GM21619 (cell line): ENCODE results near the gene TERT.
"Not testable (repeated sequence)": the region's sequence is repeated elsewhere in the genome, so short reads cannot be mapped to it uniquely, and the experiment has no call there.

Experiments used
- ATAC-seq: cut with Tn5 transposase; IDR thresholded peaks from one replicate; pipeline ENCODE4 v1.9.1; 2021; ENCODE audit not compliant: unreplicated experiment

The TERT gene

DNA sequence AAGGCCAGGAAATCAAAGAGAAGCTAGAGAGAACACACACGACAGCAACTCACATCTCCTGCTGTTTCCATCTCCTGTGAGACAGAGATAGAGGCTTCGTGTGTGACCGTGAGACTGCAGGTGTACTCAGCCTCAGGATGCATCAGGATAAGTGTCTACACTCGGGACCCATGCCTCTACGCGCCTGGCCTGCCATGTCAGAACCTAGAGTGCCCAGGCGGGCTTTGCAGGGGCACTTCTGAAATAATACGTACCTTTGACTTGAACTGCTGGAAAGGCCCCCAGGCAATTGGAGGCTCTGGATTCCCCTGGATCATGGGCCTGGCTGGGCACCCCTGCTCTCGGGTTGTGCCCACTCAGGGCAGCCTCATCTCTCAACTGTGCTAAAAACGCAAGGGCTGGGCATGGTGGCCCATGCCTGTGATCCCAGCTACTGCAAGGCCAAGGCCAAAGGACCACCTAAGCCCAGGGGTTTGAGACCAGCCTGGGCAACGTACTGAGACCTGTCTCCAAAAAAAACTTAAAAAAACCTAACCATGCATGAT is 37.1 kb upstream of the TERT start:
- no peak for ATAC-seq

DNA sequence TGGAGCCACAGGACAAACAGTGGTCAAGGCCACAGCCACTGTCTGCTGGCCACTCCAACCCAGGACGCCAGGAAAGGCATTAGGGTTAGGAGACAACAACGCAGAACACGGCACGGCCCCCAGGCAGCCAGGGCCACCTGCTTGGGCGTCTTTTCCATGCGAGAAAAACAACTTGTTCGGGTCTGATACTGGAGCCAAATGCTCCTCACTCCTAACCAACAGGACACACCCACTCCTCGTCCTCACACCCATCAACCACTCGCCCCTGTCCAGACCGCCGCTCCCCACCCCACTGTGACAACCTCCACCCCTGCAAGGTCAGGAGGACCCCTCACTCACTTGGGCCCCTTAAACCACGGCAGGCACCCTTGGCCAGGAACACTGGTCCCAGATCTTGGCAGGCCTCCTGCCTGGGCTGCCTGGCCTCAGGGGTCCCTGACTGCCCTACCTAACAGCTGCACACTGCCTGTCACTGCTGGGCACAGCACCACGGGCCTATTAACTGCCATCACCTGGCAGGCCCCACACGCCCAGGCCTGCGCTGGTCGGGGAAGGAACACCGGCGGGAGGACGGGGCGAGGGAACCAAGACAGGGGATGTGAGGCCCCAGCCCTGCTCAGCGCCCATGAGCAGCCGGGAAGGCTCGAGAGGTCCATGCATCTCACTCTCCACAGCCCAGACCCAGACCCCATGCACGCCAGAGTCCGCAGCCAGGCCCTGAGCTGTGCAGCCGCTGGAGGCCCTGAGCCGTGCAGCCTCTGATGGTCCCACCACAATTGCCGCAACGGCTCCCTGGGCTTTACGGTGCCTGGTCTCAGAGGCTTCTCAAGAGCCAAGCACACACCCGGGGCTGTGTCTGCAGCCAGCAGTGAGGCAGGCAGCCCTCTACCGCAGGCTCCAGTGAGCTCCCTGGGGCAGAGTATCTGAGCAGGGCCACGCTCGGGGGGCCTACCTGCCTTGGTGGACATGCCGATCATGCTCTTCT is 36.3 kb upstream of the TERT start:
- ATAC-seq: no peak

DNA sequence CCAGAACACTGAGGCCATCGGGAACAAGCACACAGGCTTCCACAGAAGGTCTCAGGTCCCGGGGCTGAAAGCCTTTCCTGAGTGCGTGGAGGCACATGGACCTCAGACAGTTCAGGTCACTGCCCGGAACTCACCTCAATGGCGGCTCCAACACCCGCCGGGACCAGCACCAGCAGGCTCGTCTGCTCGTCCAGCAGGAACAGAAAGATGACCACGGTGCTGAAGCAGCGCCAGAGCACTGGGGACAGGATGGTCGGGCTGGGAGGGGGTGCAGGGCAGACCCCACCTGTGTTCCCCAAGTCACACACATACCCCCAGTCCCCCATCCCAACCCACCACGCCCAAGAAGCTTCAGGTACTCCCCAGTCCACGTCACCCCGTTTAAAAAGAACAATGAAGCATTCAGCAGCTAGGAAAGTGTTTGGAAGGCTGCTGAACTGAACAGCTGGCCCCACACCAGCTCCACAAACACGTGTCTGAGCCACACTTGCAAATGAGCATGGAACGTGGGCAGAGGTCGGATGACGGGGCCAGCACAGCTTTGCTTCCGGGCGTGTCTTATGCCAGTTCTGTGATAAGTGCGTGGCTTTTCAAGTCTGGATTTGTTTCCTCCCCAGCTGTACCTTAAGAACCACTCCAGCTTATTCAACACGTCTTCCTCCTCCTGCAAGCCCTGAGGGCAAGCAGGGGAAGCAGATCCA is 35.4 kb upstream of the TERT start:
- no peak for ATAC-seq

DNA sequence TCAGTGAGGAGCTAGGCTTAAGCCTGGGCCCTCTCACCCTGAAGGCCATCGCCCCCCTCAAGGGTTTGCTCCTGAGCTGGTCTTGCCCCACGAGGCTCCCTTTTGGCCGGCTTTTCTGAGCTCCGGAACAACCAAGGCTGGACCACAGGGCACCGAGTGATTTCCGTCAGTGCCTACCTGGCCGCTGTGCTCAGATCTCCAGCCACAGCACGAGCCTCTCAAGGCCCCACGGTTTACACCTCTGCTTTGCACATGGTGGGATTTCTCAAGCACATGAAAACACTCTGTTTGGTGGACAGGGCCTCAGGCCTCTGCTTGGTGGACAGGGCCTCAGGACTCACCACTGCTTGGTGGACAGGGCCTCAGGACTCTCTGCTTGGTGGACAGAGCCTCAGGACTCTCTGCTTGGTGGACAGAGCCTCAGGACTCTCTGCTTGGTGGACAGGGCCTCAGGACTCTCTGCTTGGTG is 34.3 kb upstream of the TERT start:
- no peak for ATAC-seq

DNA sequence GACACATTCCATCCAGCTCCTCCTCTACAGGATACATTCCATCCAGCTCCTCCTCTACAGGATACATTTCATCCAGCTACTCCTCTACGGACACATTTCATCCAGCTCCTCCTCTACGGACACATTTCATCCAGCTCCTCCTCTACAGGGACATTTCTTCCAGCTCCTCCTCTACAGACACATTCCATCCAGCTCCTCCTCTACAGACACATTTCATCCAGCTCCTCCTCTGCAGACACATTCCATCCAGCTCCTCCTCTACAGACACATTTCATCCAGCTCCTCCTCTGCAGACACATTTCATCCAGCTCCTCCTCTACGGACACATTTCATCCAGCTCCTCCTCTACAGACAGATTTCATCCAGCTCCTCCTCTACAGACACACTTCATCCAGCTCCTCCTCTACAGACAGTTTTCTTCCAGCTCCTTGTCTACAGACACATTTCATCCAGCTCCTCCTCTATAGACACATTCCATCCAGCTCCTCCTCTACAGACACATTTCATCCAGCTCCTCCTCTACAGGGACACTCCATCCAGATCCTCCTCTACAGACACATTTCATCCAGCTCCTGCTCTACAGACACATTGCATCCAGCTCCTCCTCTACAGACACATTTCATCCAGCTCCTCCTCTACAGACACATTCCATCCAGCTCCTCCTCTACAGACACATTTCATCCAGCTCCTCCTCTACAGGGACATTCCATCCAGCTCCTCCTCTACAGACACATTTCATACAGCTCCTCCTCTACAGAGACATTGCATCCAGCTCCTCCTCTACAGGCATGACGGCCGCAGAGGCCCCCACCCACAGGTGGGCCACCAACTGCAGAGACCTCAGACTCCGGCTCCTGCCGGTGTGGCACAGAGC is 33.6 kb upstream of the TERT start:
- ATAC-seq: not testable (repeated sequence)

DNA sequence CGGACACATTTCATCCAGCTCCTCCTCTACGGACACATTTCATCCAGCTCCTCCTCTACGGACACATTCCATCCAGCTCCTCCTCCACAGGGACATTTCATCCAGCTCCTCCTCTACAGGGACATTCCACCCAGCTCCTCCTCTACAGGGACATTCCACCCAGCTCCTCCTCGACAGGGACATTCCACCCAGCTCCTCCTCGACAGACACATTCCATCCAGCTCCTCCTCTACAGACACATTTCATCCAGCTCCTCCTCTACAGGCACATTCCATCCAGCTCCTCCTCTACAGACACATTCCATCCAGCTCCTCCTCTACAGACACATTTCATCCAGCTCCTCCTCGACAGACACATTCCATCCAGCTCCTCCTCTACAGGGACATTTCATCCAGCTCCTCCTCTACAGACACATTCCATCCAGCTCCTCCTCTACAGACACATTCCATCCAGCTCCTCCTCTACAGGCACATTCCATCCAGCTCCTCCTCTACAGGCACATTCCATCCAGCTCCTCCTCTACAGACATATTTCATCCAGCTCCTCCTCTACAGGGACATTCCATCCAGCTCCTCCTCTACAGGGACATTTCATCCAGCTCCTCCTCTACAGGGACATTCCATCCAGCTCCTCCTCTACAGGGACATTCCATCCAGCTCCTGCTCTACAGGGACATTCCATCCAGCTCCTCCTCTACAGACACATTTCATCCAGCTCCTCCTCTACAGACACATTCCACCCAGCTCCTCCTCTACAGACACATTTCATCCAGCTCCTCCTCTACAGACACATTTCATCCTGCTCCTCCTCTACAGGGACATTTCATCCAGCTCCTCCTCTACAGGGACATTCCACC is 32.3 kb upstream of the TERT start:
- not testable (repeated sequence) for ATAC-seq

DNA sequence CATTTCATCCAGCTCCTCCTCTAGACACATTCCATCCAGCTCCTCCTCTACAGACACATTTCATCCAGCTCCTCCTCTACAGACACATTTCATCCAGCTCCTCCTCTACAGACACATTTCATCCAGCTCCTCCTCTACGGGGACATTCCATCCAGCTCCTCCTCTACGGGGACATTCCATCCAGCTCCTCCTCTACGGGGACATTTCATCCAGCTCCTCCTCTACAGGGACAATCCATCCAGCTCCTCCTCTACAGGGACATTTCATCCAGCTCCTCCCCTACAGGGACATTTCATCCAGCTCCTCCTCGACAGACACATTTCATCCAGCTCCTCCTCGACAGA is 31.6 kb upstream of the TERT start:
- ATAC-seq: not testable (repeated sequence)

DNA sequence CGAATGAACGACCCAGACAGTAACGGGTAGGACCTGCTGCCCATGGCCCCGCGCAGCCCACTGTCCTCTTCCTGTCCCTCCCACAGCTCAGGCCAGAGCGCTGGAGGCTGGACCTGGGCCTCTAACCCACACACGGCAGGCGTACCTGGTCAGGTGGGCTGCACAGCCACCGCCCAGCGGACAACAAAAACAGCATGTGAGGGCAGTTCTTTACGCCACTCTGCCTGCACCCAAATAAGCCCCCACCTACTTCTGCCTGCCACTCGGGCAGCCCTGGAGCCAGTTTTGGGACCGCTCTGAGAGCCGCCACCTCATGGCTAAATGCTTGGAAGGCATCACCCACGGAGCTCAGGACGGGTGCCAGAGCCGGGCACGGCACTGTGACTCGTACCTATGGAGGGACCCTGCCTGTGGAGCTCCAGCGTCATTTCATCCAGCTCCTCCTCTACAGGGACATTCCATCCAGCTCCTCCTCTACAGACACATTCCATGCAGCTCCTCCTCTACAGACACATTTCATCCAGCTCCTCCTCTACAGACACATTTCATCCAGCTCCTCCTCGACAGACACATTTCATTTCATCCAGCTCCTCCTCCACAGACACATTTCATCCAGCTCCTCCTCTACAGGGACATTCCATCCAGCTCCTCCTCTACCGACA is 31.1 kb upstream of the TERT start:
- no peak for ATAC-seq

DNA sequence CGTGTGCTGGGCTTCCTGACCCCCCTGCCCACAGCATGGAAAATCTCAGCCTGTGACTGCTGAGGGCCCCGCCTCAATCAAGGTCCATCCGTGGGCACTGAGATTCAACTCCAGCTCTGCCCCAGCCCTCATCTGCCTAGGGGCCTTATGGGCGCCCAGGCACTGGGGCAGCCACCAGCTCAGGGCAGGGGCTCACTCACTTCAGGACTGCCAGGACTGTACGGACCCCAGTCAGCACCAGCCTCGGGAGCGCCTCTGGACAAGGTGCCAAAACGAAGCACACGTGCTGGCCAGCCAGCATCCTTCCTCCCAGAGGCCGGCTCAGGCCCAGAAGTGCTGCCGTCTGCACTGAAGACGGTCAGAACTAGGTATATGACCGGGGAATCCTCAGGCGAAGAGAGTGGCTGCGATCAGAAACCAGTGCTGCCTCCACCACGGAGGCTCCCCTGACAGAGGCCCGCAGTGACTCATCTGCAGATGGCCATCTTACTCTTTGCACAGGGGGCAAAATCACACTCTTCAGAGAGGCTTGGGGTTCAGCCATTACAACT is 30.4 kb upstream of the TERT start:
- ATAC-seq: no peak

DNA sequence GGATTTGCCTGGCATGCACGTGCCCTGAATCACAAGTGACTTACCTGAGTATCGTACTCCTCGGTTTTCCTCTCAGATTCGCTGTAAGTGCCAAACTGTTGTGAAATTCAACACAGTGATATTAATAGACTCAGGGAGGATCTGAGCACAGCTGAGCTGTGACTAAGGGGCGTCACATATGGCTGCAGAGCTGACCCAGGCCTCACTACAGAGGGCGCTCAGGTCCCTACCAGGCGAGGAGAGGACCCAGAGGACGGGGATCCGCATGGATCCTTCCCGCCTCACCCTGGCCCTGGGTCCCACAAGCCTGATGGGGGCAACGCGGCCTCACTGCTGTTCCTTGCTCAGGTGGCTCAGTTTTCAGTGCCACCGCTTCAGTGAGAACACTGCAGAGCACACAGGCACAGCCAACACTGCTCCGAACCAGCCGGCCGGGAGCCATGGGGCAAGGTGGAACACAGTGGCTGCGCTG is 29.9 kb upstream of the TERT start:
- no peak for ATAC-seq

DNA sequence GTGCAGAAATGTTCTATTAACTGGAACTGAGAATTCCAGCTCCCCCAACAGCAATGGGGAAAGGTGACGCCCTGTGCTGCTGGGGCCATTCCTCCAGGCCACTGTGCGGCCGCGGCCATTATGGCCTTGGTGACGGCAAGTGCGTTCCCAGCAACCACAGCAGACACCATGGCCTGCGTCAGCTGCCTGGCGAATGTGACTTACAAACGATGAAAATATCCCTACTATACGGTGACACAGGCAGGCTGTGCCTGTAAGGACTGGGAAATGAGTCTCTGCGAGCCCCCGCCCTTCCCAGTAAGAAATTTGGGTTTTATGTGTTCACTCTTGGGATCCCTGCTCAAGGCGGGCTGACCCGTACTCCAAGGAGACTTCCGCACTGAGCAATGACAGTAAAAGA is 29.4 kb upstream of the TERT start:
- no peak for ATAC-seq

DNA sequence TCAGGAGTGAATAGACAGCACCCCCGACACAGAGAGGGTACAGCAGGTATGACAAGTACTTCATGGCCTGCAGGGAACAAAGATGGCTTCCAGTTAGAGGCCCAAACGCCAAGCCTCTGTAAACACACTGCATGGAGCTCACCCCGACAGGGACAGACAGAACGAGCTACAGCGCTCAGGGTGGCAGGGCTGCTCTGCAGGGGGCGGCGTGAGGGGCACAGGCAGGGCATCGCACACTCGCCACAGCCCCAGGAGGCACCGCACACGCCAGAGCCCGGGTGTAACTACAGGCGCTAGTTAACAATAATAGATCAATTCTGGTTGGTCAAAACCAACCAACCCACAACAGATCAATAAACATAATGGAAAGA is 28.9 kb upstream of the TERT start:
- no peak for ATAC-seq

DNA sequence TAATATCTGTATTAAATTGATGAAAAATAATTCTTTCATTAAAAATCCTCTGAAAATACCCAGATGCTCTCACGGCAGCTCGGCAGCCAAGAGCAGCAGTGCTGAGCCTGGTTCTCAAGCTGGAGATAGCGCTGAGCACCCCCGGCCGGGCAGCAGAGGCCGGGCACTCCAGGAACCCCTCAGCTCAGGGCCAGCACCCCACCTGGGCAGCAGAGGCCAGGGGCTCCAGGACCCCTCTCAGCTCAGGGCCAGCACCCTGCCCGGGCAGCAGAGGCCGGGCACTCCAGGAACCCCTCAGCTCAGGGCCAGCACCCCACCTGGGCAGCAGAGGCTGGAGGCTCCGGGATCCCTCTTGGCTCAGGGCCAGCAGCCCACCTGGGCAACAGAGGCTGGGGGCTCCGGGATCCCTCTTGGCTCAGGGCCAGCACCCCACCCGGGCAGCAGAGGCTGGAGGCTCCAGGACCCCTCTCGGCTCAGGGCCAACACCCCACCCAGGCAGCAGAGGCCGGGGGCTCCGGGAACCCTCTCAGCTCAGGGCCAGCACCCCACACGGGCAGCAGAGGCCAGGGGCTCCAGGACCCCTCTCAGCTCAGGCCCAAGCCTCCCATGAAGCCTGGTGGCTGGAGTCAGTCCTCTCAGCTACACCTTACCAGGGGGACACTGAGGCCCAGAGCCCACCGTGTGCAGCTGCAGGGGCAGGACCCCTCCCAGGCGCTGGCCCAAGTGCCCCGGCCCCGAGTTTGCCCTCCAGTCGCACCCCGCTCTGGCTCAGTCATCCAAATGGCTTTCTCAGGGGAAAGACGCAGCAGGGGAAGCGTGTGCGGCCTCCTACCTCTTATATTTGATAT is 28.3 kb upstream of the TERT start:
- ATAC-seq: no peak

DNA sequence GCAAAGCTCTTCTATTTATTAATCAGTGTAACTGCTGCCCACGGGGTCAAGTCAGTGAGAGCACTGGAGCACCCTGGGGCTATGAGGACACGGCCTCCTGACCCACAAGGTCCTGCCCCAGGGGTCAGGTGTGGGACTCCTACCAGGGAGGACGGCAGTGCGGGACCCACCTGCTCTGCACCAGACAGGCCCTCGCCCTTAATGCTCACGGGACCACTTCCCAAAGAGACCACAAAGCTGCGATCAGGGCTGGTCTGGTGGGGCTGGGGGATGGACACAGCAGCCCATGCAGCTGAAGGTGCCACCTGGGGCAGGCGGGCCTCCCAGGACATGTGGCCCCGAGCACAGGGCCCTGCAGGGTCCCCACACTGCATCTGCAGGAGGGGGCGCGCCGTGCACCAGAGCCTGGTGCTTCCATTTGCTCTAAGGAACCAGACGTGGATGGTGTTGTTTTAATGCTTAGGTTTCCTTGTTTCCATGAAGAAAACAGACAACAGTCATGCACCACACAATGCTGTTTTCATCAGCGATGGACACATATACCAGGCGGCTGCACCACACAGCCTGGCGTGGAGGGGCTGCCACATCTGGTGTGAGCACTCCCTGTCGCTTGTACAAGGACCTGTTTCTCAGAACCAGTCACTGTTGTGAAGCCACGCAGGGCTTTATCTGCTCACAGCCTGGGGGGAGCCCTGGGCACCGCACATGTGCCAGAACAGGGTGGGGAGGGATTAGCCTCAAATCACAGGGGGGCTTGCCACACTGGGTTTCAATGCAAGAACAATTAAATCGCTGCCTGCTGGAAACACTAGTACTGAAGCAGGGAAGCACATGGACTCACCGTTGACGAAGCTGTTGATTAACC is 27.4 kb upstream of the TERT start:
- ATAC-seq: no peak

DNA sequence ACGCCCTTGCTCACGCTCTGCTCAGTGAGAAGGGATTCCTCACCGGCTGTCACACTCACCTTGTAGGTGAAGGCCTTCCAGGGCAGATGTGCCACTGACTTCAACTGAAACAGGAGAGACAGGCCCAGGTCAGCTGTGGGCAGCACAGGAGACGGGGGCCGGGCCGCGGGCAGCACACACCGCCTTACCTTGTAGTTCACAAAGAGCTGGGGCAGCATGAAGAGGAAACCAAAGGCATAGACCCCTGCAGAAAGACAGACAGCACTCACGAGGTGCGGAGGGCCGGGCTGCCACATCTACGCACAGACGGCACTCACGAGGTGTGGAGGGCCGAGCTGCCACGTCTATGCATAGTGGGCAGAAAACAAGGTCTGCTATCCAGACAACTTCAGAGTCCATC is 26.7 kb upstream of the TERT start:
- no peak for ATAC-seq

DNA sequence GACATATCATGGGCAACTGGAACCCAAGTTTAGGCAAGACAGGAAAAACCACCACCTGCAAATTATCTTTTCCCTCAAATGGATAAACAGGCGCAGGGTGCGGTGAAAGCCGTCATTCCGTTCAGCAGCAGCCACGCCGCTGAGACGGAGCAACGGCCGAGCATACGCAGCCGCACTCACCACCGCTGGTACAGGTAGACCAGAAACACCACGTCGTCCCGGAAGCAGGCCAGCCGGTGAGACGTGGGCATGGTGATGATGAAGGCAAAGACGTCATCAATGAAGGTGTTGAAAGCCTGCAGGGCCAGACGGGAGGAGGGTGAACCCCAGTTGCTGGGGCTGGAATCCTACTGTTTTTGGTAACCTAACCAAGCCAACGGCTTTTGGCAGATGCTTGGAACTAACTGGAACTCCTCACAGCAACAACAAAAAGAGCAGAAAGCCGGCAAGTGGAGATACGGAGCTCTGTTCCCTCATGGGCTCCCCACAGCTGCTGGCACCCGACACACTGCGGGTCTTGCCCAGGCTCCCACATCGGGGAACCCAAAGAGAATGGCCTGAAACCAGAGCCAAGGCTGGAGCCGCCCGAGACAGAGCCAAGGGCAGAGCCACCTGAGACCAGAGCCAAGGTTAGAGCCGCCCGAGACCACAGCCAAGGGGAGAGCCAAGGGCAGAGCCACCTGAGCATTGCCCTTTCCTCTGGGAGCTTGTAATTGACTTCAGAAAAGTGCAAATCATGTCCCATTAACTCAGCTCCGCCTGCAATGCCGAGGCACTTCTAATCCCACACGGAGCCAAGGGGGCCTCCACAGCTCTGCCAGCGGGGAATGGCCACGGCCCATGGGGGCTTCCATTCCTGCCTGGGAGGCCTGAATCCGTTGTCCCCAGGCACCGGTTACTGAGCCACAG is 25.8 kb upstream of the TERT start:
- no peak for ATAC-seq
